HG03066 (cell line): Measurements from ENCODE around the gene ERBIN.
"Not testable (repeated sequence)": the region's sequence is repeated elsewhere in the genome, so short reads cannot be mapped to it uniquely, and the experiment has no call there.

Experiments used
- ATAC-seq: cut with Tn5 transposase; IDR thresholded peaks from one replicate; pipeline ENCODE4 v1.9.1; 2021; ENCODE audit warnings: low read depth; ENCODE audit not compliant: unreplicated experiment

The ERBIN gene

GRCh38 chr5:65994117-65994786, 67.9 kb downstream of the ERBIN start:
- no peak for ATAC-seq

- no peak for ATAC-seq
Measured at GRCh38 chr5:65999061-65999723, 72.8 kb downstream of the ERBIN start.

- no peak for ATAC-seq
Measured at GRCh38 chr5:66001952-66002351, 75.6 kb downstream of the ERBIN start.

- ATAC-seq: no peak
Measured at GRCh38 chr5:66002415-66002814, 76.0 kb downstream of the ERBIN start.

- no peak for ATAC-seq
Measured at GRCh38 chr5:66004216-66004615, 77.8 kb downstream of the ERBIN start.

- no peak for ATAC-seq
Measured at GRCh38 chr5:66009277-66009676, 82.9 kb downstream of the ERBIN start.

GRCh38 chr5:66010476-66010875, 84.1 kb downstream of the ERBIN start:
- no peak for ATAC-seq

GRCh38 chr5:66012271-66012670, 85.9 kb downstream of the ERBIN start:
- peak; percentile 53 for ATAC-seq

GRCh38 chr5:66013397-66013796, 87.0 kb downstream of the ERBIN start:
- ATAC-seq: no peak

GRCh38 chr5:66013906-66014305, 87.5 kb downstream of the ERBIN start:
- no peak for ATAC-seq

- ATAC-seq: no peak
Measured at GRCh38 chr5:66015196-66015960, 89.0 kb downstream of the ERBIN start.

- ATAC-seq: no peak
Measured at GRCh38 chr5:66021585-66021984, 95.2 kb downstream of the ERBIN start.

GRCh38 chr5:66039296-66039695, 112.9 kb downstream of the ERBIN start:
- ATAC-seq: no peak

- no peak for ATAC-seq
Measured at GRCh38 chr5:66039701-66040100, 113.3 kb downstream of the ERBIN start.

- no peak for ATAC-seq
Measured at GRCh38 chr5:66041627-66042026, 115.3 kb downstream of the ERBIN start.

GRCh38 chr5:66057239-66057638, 130.9 kb downstream of the ERBIN start:
- ATAC-seq: no peak

- not testable (repeated sequence) for ATAC-seq
Measured at GRCh38 chr5:66061320-66061719, 134.9 kb downstream of the ERBIN start.

GRCh38 chr5:66063061-66063460, 136.7 kb downstream of the ERBIN start:
- ATAC-seq: not testable (repeated sequence)

GRCh38 chr5:66066826-66067225, 140.5 kb downstream of the ERBIN start:
- ATAC-seq: no peak

- no peak for ATAC-seq
Measured at GRCh38 chr5:66072031-66072430, 145.7 kb downstream of the ERBIN start.

- ATAC-seq: no peak
Measured at GRCh38 chr5:66074901-66075300, 148.5 kb downstream of the ERBIN start.

GRCh38 chr5:66080664-66081063, 154.3 kb downstream of the ERBIN start:
- no peak for ATAC-seq
